ENCODE measurements around the gene CTDNEP1. TPM values are rescaled to one million over a fixed set of nuclear protein-coding genes. Genes with fewer than 3 reads are reported as not detected.

CTDNEP1 gene
- total RNA-seq, 1 experiment from 2014 or later: 132 TPM

DNA sequence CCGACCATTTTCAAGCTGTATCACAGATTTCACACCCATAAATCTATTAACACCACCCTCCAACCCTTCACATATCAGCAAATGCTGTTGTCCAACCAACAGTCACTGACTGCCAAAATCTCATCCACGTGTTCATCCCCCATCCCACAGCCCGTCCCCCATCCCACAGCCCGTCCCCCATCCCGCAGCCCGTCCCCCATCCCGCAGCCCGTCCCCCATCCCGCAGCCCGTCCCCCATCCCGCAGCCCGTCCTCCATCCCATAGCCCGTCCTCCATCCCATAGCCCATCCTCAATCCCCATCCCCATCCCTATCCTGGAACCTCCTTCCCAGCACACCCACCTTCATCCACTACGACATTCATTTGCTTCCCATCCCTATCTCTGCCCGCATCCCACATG lies 46.0 kb downstream of the CTDNEP1 start:
- in situ Hi-C loops (cut with HindIII; ENCODE audit: low pct_unique_long_range_greater_than_20kb, low sequenced_read_pairs): no loop called here
- H3K4me3 ChIP-seq (ENCODE audit: low read depth in 2 of 2, low read length in 2 of 2): no peak overlapping the region
- H3K9me3 ChIP-seq (ENCODE audit: control insufficient read depth, insufficient read depth, low read depth, low read length): no peaks in the 10 kb centered on the region
- H3K4me1 ChIP-seq (ENCODE audit: control insufficient read depth, insufficient read depth, low read length): no peaks in the 10 kb centered on the region
- H3K36me3 ChIP-seq (ENCODE audit: control insufficient read depth, insufficient read depth, low read length): peaks cover 4% of the 10 kb centered on the region
- no peak for ATAC-seq
- ChIA-PET POLR2A (no interaction called here), CTCF (no interaction called here)
- no peak for DNase-seq (ENCODE audit: low read depth, low spot score)
- no TSS peak for BruUV-seq (replicated peaks)
- H3K27me3 ChIP-seq (ENCODE audit: control insufficient read depth, insufficient read depth, low read length): no peaks in the 10 kb centered on the region
- TF ChIP-seq SIN3A (IDR thresholded peaks at IDR 0.05; ENCODE audit: borderline replicate concordance, insufficient read depth, low read depth, low read length) (no peak), POLR2AphosphoS5 (IDR thresholded peaks at IDR 0.05; ENCODE audit: low read depth, low read length) (no peak), TCF7L2 (IDR thresholded peaks at IDR 0.05; ENCODE audit: low read depth, low read length) (no peak)
- TF ChIP-seq, protein P1, sequence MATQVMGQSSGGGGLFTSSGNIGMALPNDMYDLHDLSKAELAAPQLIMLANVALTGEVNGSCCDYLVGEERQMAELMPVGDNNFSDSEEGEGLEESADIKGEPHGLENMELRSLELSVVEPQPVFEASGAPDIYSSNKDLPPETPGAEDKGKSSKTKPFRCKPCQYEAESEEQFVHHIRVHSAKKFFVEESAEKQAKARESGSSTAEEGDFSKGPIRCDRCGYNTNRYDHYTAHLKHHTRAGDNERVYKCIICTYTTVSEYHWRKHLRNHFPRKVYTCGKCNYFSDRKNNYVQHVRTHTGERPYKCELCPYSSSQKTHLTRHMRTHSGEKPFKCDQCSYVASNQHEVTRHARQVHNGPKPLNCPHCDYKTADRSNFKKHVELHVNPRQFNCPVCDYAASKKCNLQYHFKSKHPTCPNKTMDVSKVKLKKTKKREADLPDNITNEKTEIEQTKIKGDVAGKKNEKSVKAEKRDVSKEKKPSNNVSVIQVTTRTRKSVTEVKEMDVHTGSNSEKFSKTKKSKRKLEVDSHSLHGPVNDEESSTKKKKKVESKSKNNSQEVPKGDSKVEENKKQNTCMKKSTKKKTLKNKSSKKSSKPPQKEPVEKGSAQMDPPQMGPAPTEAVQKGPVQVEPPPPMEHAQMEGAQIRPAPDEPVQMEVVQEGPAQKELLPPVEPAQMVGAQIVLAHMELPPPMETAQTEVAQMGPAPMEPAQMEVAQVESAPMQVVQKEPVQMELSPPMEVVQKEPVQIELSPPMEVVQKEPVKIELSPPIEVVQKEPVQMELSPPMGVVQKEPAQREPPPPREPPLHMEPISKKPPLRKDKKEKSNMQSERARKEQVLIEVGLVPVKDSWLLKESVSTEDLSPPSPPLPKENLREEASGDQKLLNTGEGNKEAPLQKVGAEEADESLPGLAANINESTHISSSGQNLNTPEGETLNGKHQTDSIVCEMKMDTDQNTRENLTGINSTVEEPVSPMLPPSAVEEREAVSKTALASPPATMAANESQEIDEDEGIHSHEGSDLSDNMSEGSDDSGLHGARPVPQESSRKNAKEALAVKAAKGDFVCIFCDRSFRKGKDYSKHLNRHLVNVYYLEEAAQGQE (IDR thresholded peaks at IDR 0.05; ENCODE audit: insufficient read depth in 1 of 2, low read depth in 2 of 2, low read length in 1 of 2): no peak
- TF ChIP-seq, protein P2, sequence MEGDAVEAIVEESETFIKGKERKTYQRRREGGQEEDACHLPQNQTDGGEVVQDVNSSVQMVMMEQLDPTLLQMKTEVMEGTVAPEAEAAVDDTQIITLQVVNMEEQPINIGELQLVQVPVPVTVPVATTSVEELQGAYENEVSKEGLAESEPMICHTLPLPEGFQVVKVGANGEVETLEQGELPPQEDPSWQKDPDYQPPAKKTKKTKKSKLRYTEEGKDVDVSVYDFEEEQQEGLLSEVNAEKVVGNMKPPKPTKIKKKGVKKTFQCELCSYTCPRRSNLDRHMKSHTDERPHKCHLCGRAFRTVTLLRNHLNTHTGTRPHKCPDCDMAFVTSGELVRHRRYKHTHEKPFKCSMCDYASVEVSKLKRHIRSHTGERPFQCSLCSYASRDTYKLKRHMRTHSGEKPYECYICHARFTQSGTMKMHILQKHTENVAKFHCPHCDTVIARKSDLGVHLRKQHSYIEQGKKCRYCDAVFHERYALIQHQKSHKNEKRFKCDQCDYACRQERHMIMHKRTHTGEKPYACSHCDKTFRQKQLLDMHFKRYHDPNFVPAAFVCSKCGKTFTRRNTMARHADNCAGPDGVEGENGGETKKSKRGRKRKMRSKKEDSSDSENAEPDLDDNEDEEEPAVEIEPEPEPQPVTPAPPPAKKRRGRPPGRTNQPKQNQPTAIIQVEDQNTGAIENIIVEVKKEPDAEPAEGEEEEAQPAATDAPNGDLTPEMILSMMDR (IDR thresholded peaks at IDR 0.05): no peak
- intact Hi-C loops (cut with micrococcal nuclease; ENCODE audit: unreplicated experiment): no loop called here
- no peak overlapping the region for H3K27ac ChIP-seq (ENCODE audit: low read length)

DNA sequence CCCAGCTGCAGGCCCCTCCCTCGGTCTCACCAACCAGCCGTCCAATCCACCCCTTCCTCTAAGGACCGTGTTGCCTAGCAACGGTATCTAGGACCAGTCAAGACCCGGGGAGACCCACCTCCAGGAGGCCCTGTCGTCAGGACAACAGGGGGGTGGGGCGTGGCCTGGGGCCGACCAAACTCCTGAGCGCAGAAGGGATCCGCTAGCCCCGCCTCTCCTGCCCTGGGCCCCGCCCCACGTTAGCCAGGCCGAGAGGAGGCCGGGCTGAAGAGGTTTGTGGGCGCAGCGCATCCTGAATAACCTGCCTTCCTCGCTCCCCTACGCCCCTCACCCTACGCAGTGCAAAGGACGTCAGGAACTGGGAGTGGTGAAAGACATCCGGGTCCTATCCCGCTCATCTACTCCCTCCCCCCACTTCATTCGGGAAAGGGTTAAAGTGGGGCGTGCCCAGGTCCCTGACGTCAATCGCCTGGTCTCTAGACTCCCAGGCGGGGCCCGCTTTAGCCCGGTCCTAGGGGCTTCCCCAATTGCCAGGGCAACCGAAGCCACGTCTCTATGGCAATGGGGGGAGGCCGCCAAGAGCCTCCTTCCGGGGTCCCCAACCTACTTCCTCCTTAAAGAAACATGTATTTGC lies 46.6 kb downstream of the CTDNEP1 start:
- H3K4me1 ChIP-seq (ENCODE audit: control insufficient read depth, insufficient read depth, low read length): no peaks in the 10 kb centered on the region
- in situ Hi-C loops (cut with HindIII; ENCODE audit: low pct_unique_long_range_greater_than_20kb, low sequenced_read_pairs) (no loop called here), intact Hi-C loops (cut with micrococcal nuclease; ENCODE audit: unreplicated experiment) (no loop called here)
- no peak overlapping the region for H3K27ac ChIP-seq (ENCODE audit: low read length)
- DNase-seq (ENCODE audit: low read depth, low spot score) (no peak), ATAC-seq (no peak)
- TF ChIP-seq, protein P2 (IDR thresholded peaks at IDR 0.05): no peak
- TF ChIP-seq SIN3A (IDR thresholded peaks at IDR 0.05; ENCODE audit: borderline replicate concordance, insufficient read depth, low read depth, low read length): no peak
- TF ChIP-seq POLR2AphosphoS5 (IDR thresholded peaks at IDR 0.05; ENCODE audit: low read depth, low read length): no peak
- TF ChIP-seq, protein P1 (IDR thresholded peaks at IDR 0.05; ENCODE audit: insufficient read depth in 1 of 2, low read depth in 2 of 2, low read length in 1 of 2): no peak
- TF ChIP-seq TCF7L2 (IDR thresholded peaks at IDR 0.05; ENCODE audit: low read depth, low read length): no peak
- ChIA-PET POLR2A (no interaction called here), CTCF (no interaction called here)
- no TSS peak for BruUV-seq (replicated peaks)
- H3K9me3 ChIP-seq (ENCODE audit: control insufficient read depth, insufficient read depth, low read depth, low read length): no peaks in the 10 kb centered on the region
- peaks cover 4% of the 10 kb centered on the region for H3K36me3 ChIP-seq (ENCODE audit: control insufficient read depth, insufficient read depth, low read length)
- no peaks in the 10 kb centered on the region for H3K27me3 ChIP-seq (ENCODE audit: control insufficient read depth, insufficient read depth, low read length)
- H3K4me3 ChIP-seq (ENCODE audit: low read depth in 2 of 2, low read length in 2 of 2): peak overlapping the region in 1 of 2 experiments; percentile 16; a peak in 1 of 4 replicates
